ENCODE measurements around the gene PDE4C. TPM values are rescaled to one million over a fixed set of nuclear protein-coding genes. Genes with fewer than 3 reads are reported as not detected.

PDE4C gene
- 1 to 10 TPM in 2 of 4 donors, under 1 TPM in 2; 0.47 to 1.6 (median 0.97) TPM for total RNA-seq
- 2.8 TPM for polyA plus RNA-seq
- long read RNA-seq, donor 1, partial matches to known transcripts: 1 of 2 reads
- long read RNA-seq, donor 1, other reads (novel, unspliced or antisense): 1 of 2 reads
- long read RNA-seq, donor 2, partial matches to known transcripts: 0 of 2 reads
- long read RNA-seq, donor 2, other reads (novel, unspliced or antisense): 2 of 2 reads
- long read RNA-seq, donor 3, partial matches to known transcripts: 0 of 1 reads
- long read RNA-seq, donor 3, other reads (novel, unspliced or antisense): 1 of 1 reads
- long read RNA-seq, donor 4, partial matches to known transcripts: 0 of 1 reads
- long read RNA-seq, donor 4, other reads (novel, unspliced or antisense): 0 of 1 reads

DNA sequence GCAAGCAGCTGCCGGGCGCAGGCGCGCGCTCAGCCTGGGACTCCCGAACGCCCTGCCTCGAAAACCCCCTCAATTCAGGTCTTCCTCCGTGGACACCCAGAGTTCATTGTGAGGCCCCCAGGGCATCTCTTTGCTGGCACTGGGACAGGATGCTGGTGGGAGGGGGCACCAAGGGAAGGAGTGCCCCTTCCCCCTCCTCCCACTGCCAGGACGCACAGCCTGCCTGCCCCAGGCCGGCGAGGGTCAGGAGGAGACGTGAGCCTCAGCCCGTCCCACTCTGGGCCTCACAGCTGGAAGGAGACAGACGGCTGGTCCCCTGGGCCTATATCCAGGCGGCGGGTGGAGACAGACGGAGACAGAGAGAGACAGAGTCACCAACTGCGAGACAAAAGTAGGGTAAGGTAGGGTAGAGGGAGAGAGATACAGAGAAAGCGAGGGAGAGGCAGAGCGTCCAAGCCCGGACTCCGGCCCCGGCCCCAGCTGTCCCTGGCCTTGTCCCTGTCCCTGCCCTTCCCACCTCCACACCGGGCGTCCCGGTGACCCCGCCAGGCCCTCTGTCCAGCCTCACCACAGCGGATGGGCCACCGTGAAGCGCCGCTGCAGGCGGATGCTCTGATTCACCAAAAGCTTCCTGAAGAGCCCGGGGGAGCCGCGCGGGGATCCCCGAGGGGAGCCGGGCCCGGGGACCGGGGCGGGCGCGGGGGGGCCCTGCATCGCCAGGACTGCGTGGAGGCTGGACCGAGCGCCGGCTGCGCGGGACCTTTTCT is at the start of gene PDE4C:
Gene PDE4C, minus strand, starts transcription at position 737 of the 767 bp plus-strand sequence. Its CDS starts 23 bp downstream, at position 714.
- Histone ChIP-seq H3K9me3 (ENCODE audit: control insufficient read depth, low read length) (no peaks in the 10 kb centered on the region), H3K4me3 (ENCODE audit: low read length) (no peak within 1 kb of the TSS), H3K4me1 (ENCODE audit: control insufficient read depth, insufficient read depth, low read length) (peaks cover 5% of the 10 kb centered on the region), H3K27me3 (ENCODE audit: control insufficient read depth, insufficient read depth) (no peaks in the 10 kb centered on the region), H3K27ac (ENCODE audit: low read length) (peak within 1 kb of the TSS; percentile 10)
- WGBS: 3% methylated on average over 51 of the region's 51 CpGs
- intact Hi-C loops (cut with DNase I): no loop called here
- ATAC-seq (no peak), DNase-seq (peak; percentile 29 to 83 (median 67))

DNA sequence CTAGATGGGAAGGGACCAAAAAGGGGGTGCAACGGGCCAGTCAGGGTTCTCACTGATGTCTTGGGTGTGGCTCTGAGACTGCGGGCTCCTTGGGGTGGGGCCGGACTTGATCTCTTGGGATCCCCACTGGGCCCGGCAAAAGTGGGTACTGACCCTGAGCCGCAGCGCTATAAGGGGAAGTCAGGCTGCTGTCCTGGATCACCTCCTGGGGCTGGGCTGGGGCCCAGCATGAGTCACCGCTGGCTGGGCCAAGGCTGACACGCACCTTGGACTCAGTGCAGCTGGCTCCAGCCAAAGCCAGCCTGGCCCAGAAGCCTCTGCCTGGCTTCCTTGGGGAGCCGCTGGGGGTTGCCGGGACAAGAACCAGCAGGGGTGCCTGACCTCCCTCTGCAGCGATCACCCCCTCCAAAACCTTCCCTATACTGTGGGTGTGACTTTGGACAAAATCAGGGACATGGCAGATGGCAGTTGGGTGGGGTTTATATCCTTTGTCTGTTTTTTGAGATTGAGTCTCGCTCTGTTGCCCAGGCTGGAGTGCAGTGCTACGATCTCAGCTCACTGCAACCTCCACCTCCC is 48.6 kb upstream of the PDE4C start:
- peak overlapping the region; percentile 71 for H3K27ac ChIP-seq (ENCODE audit: low read length)
- intact Hi-C loops (cut with DNase I): loop anchor here in 2 of 4 donors (10.0 kb wide), 2 partner anchors 120 to 140 kb away; partner anchors contain the start of genes LRRC25 (in 1 of the 2) and SSBP4 (in 1 of the 2)
- peaks cover 15% of the 10 kb centered on the region for H3K4me1 ChIP-seq (ENCODE audit: control insufficient read depth, insufficient read depth, low read length)
- H3K9me3 ChIP-seq (ENCODE audit: control insufficient read depth, low read length): no peaks in the 10 kb centered on the region
- DNase-seq: peak; percentile 91 to 95 (median 95)
- H3K27me3 ChIP-seq (ENCODE audit: control insufficient read depth, insufficient read depth): no peaks in the 10 kb centered on the region
- H3K4me3 ChIP-seq (ENCODE audit: low read length): no peak overlapping the region
- ATAC-seq: peak; percentile 84 to 87
- WGBS: 14% methylated on average over 13 of the region's 13 CpGs

DNA sequence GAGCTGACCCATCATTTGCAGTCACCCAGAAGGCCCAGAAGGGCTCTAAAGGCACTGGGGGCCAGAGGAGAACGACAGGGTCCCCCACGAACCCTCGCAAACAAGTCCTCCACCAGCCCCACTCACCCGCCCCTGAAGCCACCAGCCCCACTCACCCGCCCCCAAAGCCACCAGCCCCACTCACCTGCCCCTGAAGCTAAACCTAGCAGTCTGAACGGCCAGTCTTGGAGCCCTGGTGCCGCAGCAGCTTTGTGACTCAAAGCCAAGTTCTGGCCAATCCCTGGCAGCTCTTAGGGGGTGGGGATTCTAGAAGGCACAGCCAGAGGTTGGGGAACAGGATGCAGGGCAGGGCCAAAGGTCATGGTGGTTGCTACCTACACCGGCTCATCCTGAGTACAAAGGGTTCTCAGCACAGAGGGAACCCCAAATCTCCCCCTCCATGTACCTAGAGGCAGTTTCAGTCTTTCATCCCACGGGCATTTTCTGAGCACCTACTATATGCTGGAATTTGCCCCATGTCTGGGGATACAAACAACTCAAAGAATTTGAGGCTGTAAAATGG is 48.1 kb upstream of the PDE4C start, which contains the start of gene IQCN:
Gene IQCN, minus strand, starts transcription at position 234 of the 562 bp plus-strand sequence. CDS start 4,974 bp downstream, outside the sequence.
- Histone ChIP-seq H3K9me3 (ENCODE audit: control insufficient read depth, low read length) (no peaks in the 10 kb centered on the region), H3K27ac (ENCODE audit: low read length) (peak within 1 kb of the TSS; percentile 71), H3K4me3 (ENCODE audit: low read length) (no peak within 1 kb of the TSS), H3K27me3 (ENCODE audit: control insufficient read depth, insufficient read depth) (no peaks in the 10 kb centered on the region), H3K4me1 (ENCODE audit: control insufficient read depth, insufficient read depth, low read length) (peaks cover 15% of the 10 kb centered on the region)
- peak in 2 of 3 donors; percentile 62 to 76 for DNase-seq
- peak; percentile 12 to 16 for ATAC-seq
- intact Hi-C loops (cut with DNase I): loop anchor here in 2 of 4 donors (10.0 kb wide), 2 partner anchors 121 to 141 kb away; partner anchors contain the start of genes LRRC25 (in 1 of the 2) and SSBP4 (in 1 of the 2)
- 73% methylated on average over 9 of the region's 9 CpGs for WGBS

DNA sequence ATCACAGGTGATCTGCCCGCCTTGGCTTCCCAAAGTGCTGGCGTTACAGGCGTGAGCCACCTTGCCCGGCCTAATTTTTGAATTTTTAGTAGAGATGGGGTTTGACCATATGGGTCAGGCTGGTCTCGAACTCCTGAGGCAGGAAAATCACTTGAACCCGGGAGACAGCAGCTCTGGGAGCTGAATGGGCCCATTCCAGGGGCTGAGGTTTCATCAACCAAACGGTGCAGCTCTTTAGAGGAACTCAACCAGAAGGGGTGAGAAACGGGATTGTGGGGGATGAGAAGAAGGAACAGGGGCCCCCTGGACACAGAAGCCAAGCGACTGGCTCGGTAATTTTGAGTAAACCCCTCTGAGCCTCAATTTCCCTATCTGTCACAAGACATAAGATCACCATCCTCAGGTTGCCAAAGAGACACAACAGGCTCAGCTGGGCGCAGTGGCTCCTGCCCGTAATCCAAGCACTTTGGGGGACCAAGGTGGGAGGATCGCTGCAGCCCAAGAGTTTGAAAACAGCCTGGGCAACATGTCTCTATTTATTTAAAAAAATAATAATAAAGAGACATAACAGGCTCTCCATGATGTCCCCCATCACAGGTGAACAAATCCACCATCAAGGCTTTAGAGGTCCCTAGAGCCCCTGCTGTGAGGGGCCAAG is 47.5 kb upstream of the PDE4C start:
- no peaks in the 10 kb centered on the region for H3K27me3 ChIP-seq (ENCODE audit: control insufficient read depth, insufficient read depth)
- no peak for ATAC-seq
- no peak overlapping the region for H3K27ac ChIP-seq (ENCODE audit: low read length)
- intact Hi-C loops (cut with DNase I): loop anchor here in 2 of 4 donors (10.0 kb wide), 2 partner anchors 121 to 141 kb away; partner anchors contain the start of genes LRRC25 (in 1 of the 2) and SSBP4 (in 1 of the 2)
- DNase-seq: no peak
- H3K9me3 ChIP-seq (ENCODE audit: control insufficient read depth, low read length): no peaks in the 10 kb centered on the region
- H3K4me3 ChIP-seq (ENCODE audit: low read length): no peak overlapping the region
- H3K4me1 ChIP-seq (ENCODE audit: control insufficient read depth, insufficient read depth, low read length): peaks cover 12% of the 10 kb centered on the region
- WGBS: 93% methylated on average over 13 of the region's 13 CpGs

DNA sequence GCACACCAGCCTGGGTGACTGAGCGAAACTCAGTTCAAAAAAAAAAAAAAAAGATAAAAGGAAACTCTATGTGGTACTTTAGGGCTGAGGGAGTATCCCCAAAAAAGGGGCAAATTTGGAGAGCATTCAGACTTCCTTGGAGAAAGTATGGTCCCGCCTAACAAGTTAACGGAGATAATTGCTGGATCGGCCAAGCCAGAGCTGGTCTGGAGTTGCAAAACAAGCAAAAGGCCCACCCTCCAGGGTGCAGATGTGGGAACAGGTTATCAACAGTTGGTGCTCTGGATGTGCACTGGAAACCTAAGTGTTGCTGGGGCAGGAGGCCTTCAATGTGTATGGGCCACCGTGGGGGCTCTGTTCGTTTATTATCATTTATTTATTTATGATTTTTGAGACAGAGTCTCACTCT is 45.2 kb upstream of the PDE4C start:
- 42% methylated on average over 6 of the region's 6 CpGs for WGBS
- no peak for ATAC-seq
- intact Hi-C loops (cut with DNase I): loop anchor here in 2 of 4 donors (10.0 kb wide), 2 partner anchors 123 to 143 kb away; partner anchors contain the start of genes LRRC25 (in 1 of the 2) and SSBP4 (in 1 of the 2)

DNA sequence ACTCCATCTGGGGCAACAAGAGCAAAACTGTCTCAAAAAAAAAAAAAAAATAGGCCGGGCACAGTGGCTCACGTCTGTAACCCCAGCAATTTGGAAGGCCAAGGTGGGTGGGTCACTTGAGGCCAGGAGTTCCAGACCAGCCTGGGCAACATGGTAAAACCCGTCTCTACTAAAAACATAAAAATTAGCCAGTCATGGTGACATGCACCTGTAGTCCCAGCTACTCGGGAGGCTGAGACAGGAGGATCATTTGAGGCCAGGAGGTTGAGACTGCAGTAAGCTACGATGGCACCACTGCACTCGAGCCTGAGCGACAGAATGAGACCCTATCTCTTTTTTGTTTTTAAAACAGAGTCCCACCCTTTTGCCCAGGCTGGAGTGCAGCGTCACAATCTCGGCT is 44.1 kb upstream of the PDE4C start:
- Histone ChIP-seq H3K4me1 (ENCODE audit: control insufficient read depth, insufficient read depth, low read length) (peaks cover 4% of the 10 kb centered on the region), H3K9me3 (ENCODE audit: control insufficient read depth, low read length) (no peaks in the 10 kb centered on the region), H3K4me3 (ENCODE audit: low read length) (no peak overlapping the region), H3K27ac (ENCODE audit: low read length) (no peak overlapping the region), H3K27me3 (ENCODE audit: control insufficient read depth, insufficient read depth) (no peaks in the 10 kb centered on the region)
- DNase-seq (no peak), ATAC-seq (no peak)
- intact Hi-C loops (cut with DNase I): loop anchor here in 2 of 4 donors (10.0 kb wide), 2 partner anchors 124 to 144 kb away; partner anchors contain the start of genes LRRC25 (in 1 of the 2) and SSBP4 (in 1 of the 2)
- WGBS: 90% methylated on average over 9 of the region's 9 CpGs

More for the DNA sequence above, 45.2 kb upstream of the PDE4C start:
- Histone ChIP-seq H3K4me1 (ENCODE audit: control insufficient read depth, insufficient read depth, low read length) (peaks cover 7% of the 10 kb centered on the region), H3K27ac (ENCODE audit: low read length) (no peak overlapping the region), H3K4me3 (ENCODE audit: low read length) (no peak overlapping the region), H3K9me3 (ENCODE audit: control insufficient read depth, low read length) (no peaks in the 10 kb centered on the region), H3K27me3 (ENCODE audit: control insufficient read depth, insufficient read depth) (no peaks in the 10 kb centered on the region)
- DNase-seq: peak in 1 of 3 donors; percentile 66

DNA sequence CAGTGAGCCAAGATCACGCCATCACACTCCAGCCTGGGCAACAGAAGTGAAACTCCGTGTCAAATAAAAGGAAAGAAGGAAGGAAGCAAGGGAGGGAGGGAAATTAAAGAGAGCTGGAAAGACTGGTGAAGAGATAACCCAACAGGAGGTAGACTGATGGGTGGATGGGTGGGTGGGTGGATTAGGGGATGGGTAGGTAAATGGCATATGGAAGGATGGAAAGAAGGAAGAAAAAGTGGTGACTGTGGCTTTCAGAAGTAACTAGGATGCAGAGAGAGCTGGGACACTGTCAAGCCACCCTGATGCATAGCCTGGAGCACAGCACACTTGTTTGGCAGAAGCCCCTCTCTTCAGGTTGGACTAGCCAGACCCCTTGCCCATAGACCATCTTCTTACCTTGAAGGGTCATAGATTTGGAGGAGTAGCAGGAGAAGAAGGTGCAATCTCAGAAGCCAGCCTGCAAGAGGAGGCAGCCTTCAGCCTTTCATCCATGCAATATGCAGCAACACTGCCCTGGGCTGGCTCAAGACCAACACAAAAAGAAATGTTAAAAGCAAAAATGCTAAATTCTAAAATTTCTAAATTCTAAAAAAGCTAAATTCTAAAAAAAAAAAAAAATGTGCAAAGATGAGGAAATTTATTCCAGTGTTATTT is 43.0 kb upstream of the PDE4C start:
- H3K27ac ChIP-seq (ENCODE audit: low read length): no peak overlapping the region
- WGBS: 78% methylated on average over 2 of the region's 2 CpGs
- no peak overlapping the region for H3K4me3 ChIP-seq (ENCODE audit: low read length)
- no peaks in the 10 kb centered on the region for H3K27me3 ChIP-seq (ENCODE audit: control insufficient read depth, insufficient read depth)
- H3K4me1 ChIP-seq (ENCODE audit: control insufficient read depth, insufficient read depth, low read length): peaks cover under 1% of the 10 kb centered on the region
- intact Hi-C loops (cut with DNase I): loop anchor here in 1 of 4 donors (10.0 kb wide), 1 partner anchor 136 kb away; no protein-coding TSS in a partner anchor
- H3K9me3 ChIP-seq (ENCODE audit: control insufficient read depth, low read length): no peaks in the 10 kb centered on the region
- ATAC-seq: no peak
- DNase-seq: no peak

DNA sequence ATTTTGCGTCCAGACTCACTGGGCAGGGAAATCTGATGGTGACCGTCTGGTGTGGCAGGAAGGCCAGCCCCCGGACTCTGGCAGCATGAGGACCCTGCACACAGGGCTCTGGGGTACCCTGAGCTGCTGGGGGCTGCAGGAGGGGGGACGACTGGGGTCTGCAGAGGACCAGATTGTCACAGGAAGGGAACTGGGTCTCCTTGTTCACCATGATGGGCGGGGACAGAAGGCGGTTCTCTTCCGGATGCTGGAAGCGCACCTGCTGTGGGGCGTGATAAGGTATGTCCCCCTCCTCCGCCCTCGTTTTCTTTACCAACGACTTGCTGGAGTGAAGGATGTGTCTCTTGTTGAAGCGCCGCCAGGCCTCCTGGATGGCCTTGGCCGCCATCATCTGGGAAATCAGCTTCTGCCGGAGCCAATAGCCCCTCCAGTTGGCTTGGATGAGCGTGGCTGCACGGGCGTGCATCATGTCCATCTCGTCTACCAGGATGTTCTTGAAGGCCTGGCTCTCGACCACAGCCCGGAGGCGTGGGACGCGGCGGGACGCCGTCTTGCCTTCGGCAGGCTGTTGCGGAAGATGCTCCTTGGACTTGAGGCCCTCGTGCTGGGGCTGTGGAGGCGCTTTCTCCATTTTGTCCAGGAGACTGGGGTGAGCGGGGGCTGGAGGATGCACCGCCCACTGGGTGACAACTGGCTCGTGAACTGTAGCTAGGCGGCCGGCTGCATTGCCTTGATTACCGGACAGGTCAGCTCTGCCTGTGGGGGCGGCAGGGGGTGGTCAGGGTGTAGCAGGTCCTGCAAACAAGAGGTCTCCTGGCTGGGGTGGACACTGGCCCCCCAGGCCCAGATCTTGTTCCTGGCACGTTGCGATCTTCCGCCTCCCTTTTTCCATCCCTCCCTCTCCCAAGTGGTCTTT is 40.8 kb upstream of the PDE4C start:
- DNase-seq (no peak), ATAC-seq (no peak)
- H3K27me3 ChIP-seq (ENCODE audit: control insufficient read depth, insufficient read depth): no peaks in the 10 kb centered on the region
- 91% methylated on average over 42 of the region's 42 CpGs for WGBS
- intact Hi-C loops (cut with DNase I): loop anchor here in 1 of 4 donors (10.0 kb wide), 1 partner anchor 138 kb away; no protein-coding TSS in a partner anchor
- H3K4me1 ChIP-seq (ENCODE audit: control insufficient read depth, insufficient read depth, low read length): no peaks in the 10 kb centered on the region
- no peaks in the 10 kb centered on the region for H3K9me3 ChIP-seq (ENCODE audit: control insufficient read depth, low read length)
- no peak overlapping the region for H3K27ac ChIP-seq (ENCODE audit: low read length)
- H3K4me3 ChIP-seq (ENCODE audit: low read length): no peak overlapping the region

DNA sequence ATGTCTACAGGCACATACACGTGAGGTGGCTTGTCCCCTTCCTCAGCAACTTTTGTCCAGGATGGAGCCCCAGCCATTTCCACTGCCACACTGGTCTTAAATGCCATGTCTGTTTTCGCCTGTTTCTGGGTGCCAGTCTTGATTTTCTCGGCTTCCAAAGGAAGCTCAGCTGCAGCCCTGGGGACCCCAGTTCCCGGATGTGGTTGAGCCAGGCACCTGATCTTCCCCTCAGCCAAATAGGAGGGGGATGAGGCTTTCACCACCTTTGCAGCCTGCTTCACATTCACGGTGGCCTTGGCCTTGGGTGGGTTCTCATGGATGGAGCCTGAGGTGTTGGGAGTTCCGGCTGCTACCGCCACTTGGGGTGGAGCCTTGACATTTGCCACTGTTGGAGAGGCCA is 39.3 kb upstream of the PDE4C start:
- Histone ChIP-seq H3K27me3 (ENCODE audit: control insufficient read depth, insufficient read depth) (no peaks in the 10 kb centered on the region), H3K27ac (ENCODE audit: low read length) (no peak overlapping the region), H3K9me3 (ENCODE audit: control insufficient read depth, low read length) (no peaks in the 10 kb centered on the region), H3K4me1 (ENCODE audit: control insufficient read depth, insufficient read depth, low read length) (no peaks in the 10 kb centered on the region), H3K4me3 (ENCODE audit: low read length) (no peak overlapping the region)
- WGBS: 93% methylated on average over 7 of the region's 7 CpGs
- DNase-seq (no peak), ATAC-seq (no peak)
- intact Hi-C loops (cut with DNase I): loop anchor here in 1 of 4 donors (10.0 kb wide), 1 partner anchor 139 kb away; no protein-coding TSS in a partner anchor
